Activated naive CD4-positive, alpha-beta T cell treated with anti-CD3 and anti-CD28 coated beads, Interleukin-2, amount 50 U/mL, for 24 hours (primary cell): ENCODE measurements around the gene FBXL4.
A peak's percentile ranks its signal among the peaks of the same experiment; 100 is the strongest.

Source experiments
- H3K27ac Mint-ChIP-seq: one replicate; pipeline ENCODE4 v1.8.0; 2021; ENCODE audit warnings: mild to moderate bottlenecking, mixed read lengths
- H3K27me3 Mint-ChIP-seq: one replicate; pipeline ENCODE4 v1.8.0; 2021; ENCODE audit warnings: mixed read lengths
- H3K36me3 Mint-ChIP-seq: one replicate; pipeline ENCODE4 v1.8.0; 2021; ENCODE audit warnings: mixed read lengths
- H3K4me1 Mint-ChIP-seq: one replicate; pipeline ENCODE4 v1.8.0; 2021; ENCODE audit warnings: mixed read lengths
- H3K4me3 Mint-ChIP-seq: one replicate; pipeline ENCODE4 v1.8.0; 2021; ENCODE audit warnings: mild to moderate bottlenecking, mixed read lengths
- H3K9me3 Mint-ChIP-seq: one replicate; pipeline ENCODE4 v1.8.0; 2021; ENCODE audit warnings: mixed read lengths

The FBXL4 gene

GRCh38 chr6:98840385-98840784 is 107.4 kb downstream of the FBXL4 start:
- H3K4me1 Mint-ChIP-seq, result peaks cover 22% of the 10 kb centered on the region
- peaks cover 69% of the 10 kb centered on the region for H3K27me3 Mint-ChIP-seq
- H3K9me3 Mint-ChIP-seq, result peaks cover 7% of the 10 kb centered on the region
- H3K27ac Mint-ChIP-seq, result no peak overlapping the region
- no peak overlapping the region for H3K4me3 Mint-ChIP-seq
- peaks cover 3% of the 10 kb centered on the region for H3K36me3 Mint-ChIP-seq

- Mint-ChIP-seq H3K4me3 (no peak overlapping the region), H3K27ac (no peak overlapping the region), H3K27me3 (peaks cover 69% of the 10 kb centered on the region), H3K4me1 (peaks cover 20% of the 10 kb centered on the region), H3K36me3 (peaks cover 3% of the 10 kb centered on the region), H3K9me3 (peaks cover 7% of the 10 kb centered on the region)
Observed at GRCh38 chr6:98839781-98840361, 107.9 kb downstream of the FBXL4 start.

GRCh38 chr6:98838975-98839374 is 108.8 kb downstream of the FBXL4 start:
- H3K4me1 Mint-ChIP-seq, result peaks cover 18% of the 10 kb centered on the region
- H3K27ac Mint-ChIP-seq, result no peak overlapping the region
- no peak overlapping the region for H3K4me3 Mint-ChIP-seq
- peaks cover 67% of the 10 kb centered on the region for H3K27me3 Mint-ChIP-seq
- peaks cover 7% of the 10 kb centered on the region for H3K9me3 Mint-ChIP-seq
- H3K36me3 Mint-ChIP-seq, result peaks cover 3% of the 10 kb centered on the region

GRCh38 chr6:98838032-98838431 is 109.7 kb downstream of the FBXL4 start:
- Mint-ChIP-seq H3K4me3 (no peak overlapping the region), H3K4me1 (peaks cover 22% of the 10 kb centered on the region), H3K9me3 (peaks cover 7% of the 10 kb centered on the region), H3K36me3 (peaks cover 3% of the 10 kb centered on the region), H3K27ac (no peak overlapping the region), H3K27me3 (peaks cover 70% of the 10 kb centered on the region)

- peaks cover 3% of the 10 kb centered on the region for H3K36me3 Mint-ChIP-seq
- H3K9me3 Mint-ChIP-seq, result peaks cover 7% of the 10 kb centered on the region
- peaks cover 24% of the 10 kb centered on the region for H3K4me1 Mint-ChIP-seq
- no peak overlapping the region for H3K4me3 Mint-ChIP-seq
- H3K27ac Mint-ChIP-seq, result no peak overlapping the region
- H3K27me3 Mint-ChIP-seq, result peaks cover 70% of the 10 kb centered on the region
Observed at GRCh38 chr6:98836962-98837944, 110.5 kb downstream of the FBXL4 start.

GRCh38 chr6:98836025-98836961 is 111.5 kb downstream of the FBXL4 start:
- Mint-ChIP-seq H3K27me3 (peaks cover 67% of the 10 kb centered on the region), H3K4me1 (peaks cover 32% of the 10 kb centered on the region), H3K36me3 (peaks cover 3% of the 10 kb centered on the region), H3K9me3 (peaks cover 7% of the 10 kb centered on the region), H3K4me3 (peak overlapping the region; percentile 49), H3K27ac (no peak overlapping the region)

GRCh38 chr6:98835149-98836024 is 112.4 kb downstream of the FBXL4 start:
- Mint-ChIP-seq H3K4me3 (peak overlapping the region; percentile 49), H3K4me1 (peaks cover 41% of the 10 kb centered on the region), H3K36me3 (peaks cover 3% of the 10 kb centered on the region), H3K9me3 (peaks cover 7% of the 10 kb centered on the region), H3K27ac (no peak overlapping the region), H3K27me3 (peaks cover 70% of the 10 kb centered on the region)

- peak within 1 kb of the TSS; percentile 26 for H3K27ac Mint-ChIP-seq
- peak within 1 kb of the TSS; percentile 86 for H3K4me3 Mint-ChIP-seq
- H3K9me3 Mint-ChIP-seq, result peaks cover 7% of the 10 kb centered on the region
- H3K4me1 Mint-ChIP-seq, result peaks cover 41% of the 10 kb centered on the region
- H3K36me3 Mint-ChIP-seq, result peaks cover 3% of the 10 kb centered on the region
- H3K27me3 Mint-ChIP-seq, result peaks cover 66% of the 10 kb centered on the region
Observed at GRCh38 chr6:98834060-98835031, 113.4 kb downstream of the FBXL4 start, which contains the start of gene POU3F2. Gene POU3F2 (plus strand): TSS chr6:98834574. CDS start chr6:98834874, 300 bp downstream.

GRCh38 chr6:98833307-98834059 is 114.3 kb downstream of the FBXL4 start:
- Mint-ChIP-seq H3K9me3 (peaks cover 7% of the 10 kb centered on the region), H3K27ac (peak overlapping the region; percentile 26)

GRCh38 chr6:98833057-98833306 is 114.8 kb downstream of the FBXL4 start:
- Mint-ChIP-seq H3K36me3 (peaks cover 3% of the 10 kb centered on the region), H3K4me1 (peaks cover 47% of the 10 kb centered on the region), H3K4me3 (peak overlapping the region; percentile 86), H3K27ac (no peak overlapping the region), H3K27me3 (peaks cover 69% of the 10 kb centered on the region), H3K9me3 (peaks cover 7% of the 10 kb centered on the region)

More at GRCh38 chr6:98833307-98834059, 114.3 kb downstream of the FBXL4 start:
- Mint-ChIP-seq H3K27me3 (peaks cover 68% of the 10 kb centered on the region), H3K4me1 (peaks cover 43% of the 10 kb centered on the region), H3K4me3 (peak overlapping the region; percentile 86), H3K36me3 (peaks cover 3% of the 10 kb centered on the region)

GRCh38 chr6:98832284-98833056 is 115.3 kb downstream of the FBXL4 start:
- Mint-ChIP-seq H3K4me1 (peaks cover 47% of the 10 kb centered on the region), H3K27me3 (peaks cover 65% of the 10 kb centered on the region), H3K27ac (no peak overlapping the region), H3K9me3 (peaks cover 1% of the 10 kb centered on the region), H3K4me3 (peak overlapping the region; percentile 86), H3K36me3 (peaks cover 1% of the 10 kb centered on the region)

GRCh38 chr6:98831959-98832283 is 115.8 kb downstream of the FBXL4 start:
- H3K36me3 Mint-ChIP-seq, result no peaks in the 10 kb centered on the region
- H3K4me1 Mint-ChIP-seq, result peaks cover 47% of the 10 kb centered on the region
- H3K4me3 Mint-ChIP-seq, result peak overlapping the region; percentile 63
- H3K27ac Mint-ChIP-seq, result no peak overlapping the region
- no peaks in the 10 kb centered on the region for H3K9me3 Mint-ChIP-seq
- peaks cover 66% of the 10 kb centered on the region for H3K27me3 Mint-ChIP-seq
